Gastrocnemius medialis (tissue), 4 donors: ENCODE measurements around the gene FBXO2.

ENCODE experiments used
- CTCF ChIP-seq, 5 experiments: fragments of 450-650 bp in 3 of 5; fragments of 200-600 bp in 2 of 5; sonication (generic) in 2 of 5; IDR thresholded peaks in 4 of 5; conservative IDR thresholded peaks in 1 of 5; 1 replicate in 4 of 5; 2 replicates in 1 of 5; pipeline ENCODE4 v1.5.1; 2016 to 2019; ENCODE audit warnings: antibody characterized with exemption in 5 of 5, mild to moderate bottlenecking in 3 of 5, moderate library complexity in 3 of 5
- POLR2A ChIP-seq, 2 donors: fragments of 450-650 bp; IDR thresholded peaks; one replicate each; pipeline ENCODE4 v1.6.1; 2017; ENCODE audit warnings: antibody characterized with exemption in 2 of 2, mild to moderate bottlenecking in 2 of 2, moderate library complexity in 2 of 2

DNA sequence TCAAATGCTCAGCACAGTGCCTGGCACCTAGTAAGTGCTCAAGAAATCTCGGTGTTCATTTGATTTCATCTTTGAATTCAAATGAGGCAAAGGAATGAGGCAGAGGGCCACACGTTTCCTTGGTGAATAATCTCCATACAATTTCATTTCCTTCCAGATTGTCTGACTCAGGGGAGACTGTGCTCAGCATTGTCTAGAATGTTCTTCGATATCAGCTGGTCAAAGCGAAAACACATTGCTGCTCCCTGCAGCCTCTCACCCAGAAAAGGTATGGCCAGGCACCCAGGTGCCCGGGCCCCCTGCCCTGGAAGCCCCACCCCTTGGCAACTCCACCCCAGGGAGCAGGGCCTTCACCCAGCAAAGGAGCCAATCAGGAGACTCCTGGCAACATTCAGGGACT, 55.8 kb downstream of the FBXO2 start:
- TF ChIP-seq CTCF (IDR thresholded peaks at IDR 0.05 in 4 of 5, conservative IDR thresholded peaks at IDR 0.05 in 1 of 5), result no peak
- no peak for TF ChIP-seq POLR2A (IDR thresholded peaks at IDR 0.05)
